GM18861 (cell line): ENCODE data around the gene KCNH8.

Experiments used
- ATAC-seq: cut with Tn5 transposase; IDR thresholded peaks from one replicate; pipeline ENCODE4 v1.9.1; 2021; ENCODE audit not compliant: unreplicated experiment

Gene KCNH8

GRCh38 chr3:19348941-19349564 is 200.7 kb downstream of the KCNH8 start:
- no peak for ATAC-seq

DNA sequence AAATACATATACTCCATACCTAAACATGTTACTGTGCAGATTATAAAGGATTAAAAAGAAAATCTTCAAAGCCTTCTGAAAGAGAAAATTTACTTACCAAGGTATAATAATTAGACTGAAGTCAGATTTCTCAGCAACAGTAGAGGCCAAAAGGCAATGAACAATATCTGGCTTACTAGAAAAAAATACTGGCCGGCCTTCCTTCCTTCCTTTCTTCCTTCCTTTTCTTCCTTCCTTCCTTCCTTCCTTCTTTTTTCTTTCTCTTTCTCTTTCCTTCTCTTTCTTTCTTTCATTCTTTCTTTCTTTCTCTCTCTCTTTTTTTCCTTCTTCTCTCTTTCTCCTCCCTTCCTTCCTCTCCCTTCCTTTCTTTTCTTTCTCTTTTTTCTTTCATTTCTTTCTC is 209.6 kb downstream of the KCNH8 start:
- ATAC-seq = no peak

DNA sequence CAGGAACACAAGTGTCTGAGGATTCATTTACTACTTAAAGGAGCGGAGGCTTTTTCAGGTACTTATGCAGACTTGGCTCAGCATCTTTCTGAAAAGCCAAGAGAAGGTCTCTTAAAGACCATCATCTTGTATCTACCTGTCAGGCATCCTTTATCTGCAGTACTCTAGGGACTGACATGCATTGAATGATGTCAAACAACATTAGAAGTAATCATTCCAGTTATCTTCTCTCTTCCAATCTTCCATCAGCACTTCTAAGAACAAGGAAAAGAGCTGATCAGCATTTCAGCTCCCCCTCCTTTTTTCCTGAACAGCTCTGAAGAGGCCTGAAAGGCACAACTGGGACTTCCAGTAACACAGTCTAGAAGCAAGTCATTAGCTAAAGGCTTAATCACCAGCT is 214.8 kb downstream of the KCNH8 start:
- ATAC-seq = no peak

- no peak for ATAC-seq
Observed at GRCh38 chr3:19364148-19364547, 215.8 kb downstream of the KCNH8 start.

- ATAC-seq = no peak
Observed at GRCh38 chr3:19365471-19365870, 217.2 kb downstream of the KCNH8 start.

GRCh38 chr3:19384868-19385267 is 236.6 kb downstream of the KCNH8 start:
- ATAC-seq = no peak

DNA sequence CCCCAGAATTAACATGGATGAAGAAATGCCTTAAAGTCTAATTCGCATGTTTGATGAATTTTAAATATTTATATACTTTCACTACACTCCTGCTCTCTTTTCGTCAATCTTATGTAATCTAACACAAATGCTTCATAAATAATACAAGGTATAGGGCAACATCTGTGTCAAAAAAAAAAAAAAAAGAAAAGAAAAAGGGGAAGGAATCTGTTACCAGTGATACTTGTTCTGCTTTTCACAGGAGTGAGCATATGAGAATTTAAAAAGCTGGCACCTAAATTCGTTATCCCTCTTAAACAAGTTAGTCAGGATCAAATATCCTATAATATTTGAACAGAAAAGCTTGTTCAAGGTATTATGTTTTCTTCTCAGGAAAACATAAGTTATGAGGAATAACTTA is 243.8 kb downstream of the KCNH8 start:
- no peak for ATAC-seq

- no peak for ATAC-seq
Observed at GRCh38 chr3:19394946-19395345, 246.6 kb downstream of the KCNH8 start.

GRCh38 chr3:19396726-19397125 is 248.4 kb downstream of the KCNH8 start:
- ATAC-seq = no peak

GRCh38 chr3:19399356-19399755 is 251.0 kb downstream of the KCNH8 start:
- ATAC-seq = no peak

DNA sequence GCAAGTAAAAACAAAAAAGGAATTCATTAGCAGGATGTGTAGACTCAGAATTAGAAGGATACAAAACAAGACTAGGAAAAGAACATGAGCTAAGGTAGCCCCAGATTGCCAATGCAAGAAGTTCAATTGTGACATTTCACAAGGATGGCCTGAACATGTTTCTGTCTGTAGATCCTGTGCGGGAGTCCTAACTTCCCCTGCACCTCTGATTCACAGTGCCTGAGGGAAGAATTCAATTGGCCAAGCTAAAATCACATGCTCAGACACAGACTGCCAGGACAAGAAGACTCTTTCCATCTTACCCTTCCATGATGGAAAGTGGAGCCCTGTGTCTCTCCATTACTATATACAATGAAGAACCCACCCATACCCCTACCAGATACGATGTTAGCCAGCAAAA is 251.5 kb downstream of the KCNH8 start:
- ATAC-seq = no peak

- ATAC-seq = no peak
Observed at GRCh38 chr3:19420159-19420558, 271.8 kb downstream of the KCNH8 start.

DNA sequence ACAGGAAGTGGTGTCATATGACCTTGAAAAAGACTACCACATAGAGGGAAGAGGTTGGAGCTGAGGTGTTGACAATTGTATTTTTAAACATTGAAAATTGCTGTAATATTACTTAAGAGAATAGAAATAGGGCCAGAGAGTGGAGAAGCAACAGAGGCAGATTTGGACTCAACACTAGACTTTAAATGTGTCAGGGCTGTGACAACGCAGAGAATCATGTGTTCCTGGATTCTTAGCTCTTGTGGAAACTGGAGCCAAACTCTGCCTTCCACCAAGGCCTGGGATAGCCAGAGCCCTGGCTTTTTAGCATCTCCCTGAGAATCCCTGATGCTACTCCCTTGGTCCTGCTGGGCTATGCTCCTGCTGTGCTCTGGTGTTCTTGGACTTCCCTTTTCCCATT is 277.5 kb downstream of the KCNH8 start:
- ATAC-seq = no peak

GRCh38 chr3:19427422-19428149 is 279.3 kb downstream of the KCNH8 start:
- no peak for ATAC-seq

GRCh38 chr3:19428729-19429128 is 280.4 kb downstream of the KCNH8 start:
- no peak for ATAC-seq

DNA sequence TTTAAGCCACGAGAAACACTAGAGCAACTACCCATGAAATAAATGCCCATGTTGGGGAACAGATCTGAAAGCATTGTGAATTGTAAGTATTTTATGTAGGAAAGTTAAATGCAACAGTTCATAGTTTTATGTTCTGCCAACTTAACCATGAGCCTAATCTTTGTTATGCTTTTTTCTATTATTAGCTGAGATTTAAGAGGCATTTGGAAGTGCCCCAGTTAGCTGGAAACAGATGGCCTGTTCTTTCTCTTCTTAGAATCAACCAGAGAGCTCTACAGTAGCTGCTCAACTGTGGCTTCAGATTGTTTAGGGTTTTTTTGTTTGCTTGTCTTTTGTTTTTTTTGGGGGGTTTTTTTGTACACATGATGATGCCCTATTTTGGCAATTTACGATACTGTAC is 284.4 kb downstream of the KCNH8 start:
- no peak for ATAC-seq

DNA sequence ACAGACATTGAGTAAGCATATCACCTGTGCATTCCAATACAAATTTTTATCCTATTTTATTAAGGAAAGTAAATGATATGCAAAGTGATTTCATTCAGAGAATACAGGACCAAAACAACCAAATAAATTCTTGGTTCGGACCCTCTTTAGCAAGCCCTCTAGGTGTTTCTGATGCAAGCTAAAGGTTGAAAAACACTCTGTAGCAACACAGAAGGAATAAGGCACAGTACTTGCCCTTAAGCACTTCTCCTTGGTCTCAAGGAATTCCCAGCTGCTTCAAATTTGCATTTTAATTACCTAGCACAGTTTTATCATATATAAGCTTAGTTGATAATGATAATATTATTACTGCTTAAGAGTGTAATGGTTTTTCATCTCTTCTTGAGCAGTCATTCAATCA is 288.4 kb downstream of the KCNH8 start:
- no peak for ATAC-seq

- ATAC-seq = no peak
Observed at GRCh38 chr3:19439944-19440343, 291.6 kb downstream of the KCNH8 start.

DNA sequence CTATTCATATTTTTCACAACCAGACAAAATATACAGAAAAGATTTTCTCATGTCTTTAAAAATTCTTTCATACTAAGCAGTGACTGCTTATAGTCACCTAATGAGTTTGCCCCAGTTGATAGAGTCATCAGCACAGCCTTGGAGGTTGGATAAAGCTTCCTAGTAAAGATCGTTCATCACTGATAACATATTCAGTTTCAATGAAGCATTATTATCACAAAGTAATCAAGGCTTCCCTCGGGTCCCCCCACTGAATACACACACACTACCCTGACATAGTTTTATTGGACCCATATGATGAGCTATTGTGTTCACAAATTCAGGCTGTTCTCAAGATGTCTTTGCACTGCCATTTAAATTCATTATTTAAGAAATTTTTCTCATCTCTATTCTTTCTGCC is 297.8 kb downstream of the KCNH8 start:
- no peak for ATAC-seq

- no peak for ATAC-seq
Observed at GRCh38 chr3:19446687-19447086, 298.4 kb downstream of the KCNH8 start.

- no peak for ATAC-seq
Observed at GRCh38 chr3:19455546-19455945, 307.2 kb downstream of the KCNH8 start.

- ATAC-seq = no peak
Observed at GRCh38 chr3:19456738-19457137, 308.4 kb downstream of the KCNH8 start.

DNA sequence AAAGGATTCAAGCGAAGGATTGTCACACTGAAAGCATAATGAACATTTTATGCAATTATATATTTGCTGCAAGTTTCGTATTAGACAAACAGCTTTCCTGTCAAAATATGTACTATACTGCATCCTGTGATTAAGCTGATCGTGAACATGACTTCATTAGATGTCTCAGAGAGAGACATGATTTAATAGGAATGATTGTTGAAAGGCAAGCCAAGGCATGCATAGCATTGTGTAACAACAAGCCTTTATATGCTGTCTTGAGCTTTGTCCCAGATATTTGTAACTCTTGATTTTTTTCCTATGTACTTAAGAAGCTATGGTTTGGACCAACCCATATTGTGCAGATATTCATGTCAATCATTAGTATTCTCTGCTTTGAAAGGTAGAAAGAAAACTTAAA is 309.1 kb downstream of the KCNH8 start:
- no peak for ATAC-seq
